NK-92 treated with Interleukin-12 subunit alpha and Interleukin-12 subunit beta, amount 100 ng/mL, for 24 hours (cell line): ENCODE results near the gene HIC2.
"Not testable (repeated sequence)": the region's sequence is repeated elsewhere in the genome, so short reads cannot be mapped to it uniquely, and the experiment has no call there.

ENCODE experiments used
- DNase-seq: peaks from one replicate; lab custom pipeline; 2025; lab: John Stamatoyannopoulos, UW

The HIC2 gene

DNA sequence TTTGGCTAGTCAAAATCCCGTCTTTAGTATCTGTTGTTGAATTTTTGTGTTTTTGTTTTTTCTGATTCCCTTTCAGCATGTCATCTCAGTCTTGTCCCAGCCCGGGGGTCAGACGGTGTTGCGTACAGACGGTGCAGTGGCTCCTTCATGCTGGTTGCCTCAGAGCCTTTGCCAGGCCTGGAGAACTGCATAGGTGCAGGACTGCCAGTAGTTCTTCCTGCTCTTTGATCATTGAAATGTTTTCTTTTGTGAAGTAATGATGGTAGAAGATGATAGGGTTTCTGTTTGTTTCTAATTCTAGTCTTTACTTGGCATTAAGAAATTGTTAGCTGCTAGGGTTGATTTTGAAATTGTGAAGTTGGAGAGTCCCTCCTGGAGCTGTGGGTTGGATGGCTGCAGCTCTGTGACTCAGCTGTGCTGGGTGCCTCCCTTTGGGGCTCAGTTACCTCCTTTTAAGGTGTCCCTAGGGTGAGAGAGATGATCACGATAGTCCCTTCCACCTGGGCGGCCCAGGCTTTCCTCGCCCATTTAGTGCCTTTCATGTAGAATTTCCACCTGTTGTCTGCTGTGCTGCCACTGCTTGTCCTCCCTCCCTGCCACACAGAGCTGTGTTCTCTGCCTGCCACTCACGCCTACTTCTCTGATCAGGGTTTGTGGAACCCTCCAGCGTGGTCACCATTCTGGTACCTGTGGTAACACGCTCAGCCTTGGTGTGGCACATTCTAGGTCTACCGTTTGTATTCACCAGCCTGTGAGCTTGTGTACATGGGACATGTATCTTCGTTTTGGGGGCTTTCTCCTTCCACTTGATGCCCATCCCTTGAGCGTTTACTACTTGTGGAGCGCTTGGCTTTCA lies 17.4 kb downstream of the HIC2 start:
- DNase-seq = not testable (repeated sequence)

DNA sequence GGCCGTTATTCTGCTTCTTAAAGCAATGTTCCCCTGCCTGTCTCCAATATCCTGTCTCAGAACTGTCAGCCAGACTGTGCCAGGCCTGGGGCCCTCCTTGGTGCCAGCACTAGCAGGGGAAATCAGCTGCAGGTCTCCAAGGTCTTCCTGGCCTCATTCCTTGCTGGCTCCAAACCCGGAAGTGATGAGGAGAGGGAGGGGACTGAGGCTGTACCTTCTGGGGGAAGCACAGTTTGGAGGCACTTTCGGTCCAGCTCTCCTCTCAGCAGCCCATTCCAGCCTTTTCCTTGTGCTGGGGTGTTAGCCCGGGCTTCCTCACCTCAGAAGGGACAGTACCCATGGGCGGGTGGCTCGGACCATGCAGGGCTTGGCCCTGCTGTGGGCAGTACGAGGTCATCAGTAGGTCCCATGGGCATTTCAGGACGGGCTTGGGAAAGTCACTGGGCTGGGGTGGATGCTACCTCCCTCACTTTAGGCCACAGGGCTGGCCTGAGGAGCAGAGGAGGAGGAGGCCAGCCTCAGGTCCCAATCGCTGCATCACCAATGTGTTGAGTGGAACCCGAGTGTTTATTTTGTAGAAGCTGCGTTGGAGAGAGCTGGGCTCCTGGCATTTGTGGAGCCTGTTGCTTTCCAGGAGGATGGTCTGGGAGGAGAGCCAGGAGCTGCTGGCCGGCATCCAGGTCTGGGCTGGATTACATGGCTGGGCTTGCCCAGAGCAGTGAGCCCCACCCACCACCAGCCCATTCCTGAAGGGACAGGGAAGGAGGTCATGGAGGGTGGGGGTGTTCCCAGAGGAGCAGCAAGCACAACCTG lies 19.0 kb downstream of the HIC2 start:
- not testable (repeated sequence) for DNase-seq

GRCh38 chr22:21438013-21438412 lies 20.8 kb downstream of the HIC2 start:
- DNase-seq = not testable (repeated sequence)

- DNase-seq = not testable (repeated sequence)
Observed at GRCh38 chr22:21440018-21440636, 23.0 kb downstream of the HIC2 start.

DNA sequence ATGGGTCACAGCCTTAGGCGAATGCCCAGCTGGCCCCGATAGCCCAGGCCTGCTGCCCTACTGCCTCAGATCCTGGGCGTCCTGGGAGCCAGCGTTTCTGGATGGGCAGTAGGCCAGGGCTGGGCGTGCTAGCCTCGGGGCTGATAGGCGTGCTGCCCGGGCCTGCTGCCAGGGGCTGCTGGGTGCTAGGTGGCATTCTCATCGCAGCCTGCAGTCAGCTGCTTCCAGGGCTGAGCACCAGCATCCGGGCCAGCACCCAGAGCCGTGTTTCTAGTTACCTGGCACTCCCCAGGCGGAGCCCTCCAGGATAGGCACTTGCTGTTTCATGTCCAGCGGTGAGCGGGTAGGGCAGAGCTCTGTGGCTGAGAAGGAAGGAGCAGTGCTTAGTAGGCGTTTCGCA lies 23.5 kb downstream of the HIC2 start:
- not testable (repeated sequence) for DNase-seq

DNA sequence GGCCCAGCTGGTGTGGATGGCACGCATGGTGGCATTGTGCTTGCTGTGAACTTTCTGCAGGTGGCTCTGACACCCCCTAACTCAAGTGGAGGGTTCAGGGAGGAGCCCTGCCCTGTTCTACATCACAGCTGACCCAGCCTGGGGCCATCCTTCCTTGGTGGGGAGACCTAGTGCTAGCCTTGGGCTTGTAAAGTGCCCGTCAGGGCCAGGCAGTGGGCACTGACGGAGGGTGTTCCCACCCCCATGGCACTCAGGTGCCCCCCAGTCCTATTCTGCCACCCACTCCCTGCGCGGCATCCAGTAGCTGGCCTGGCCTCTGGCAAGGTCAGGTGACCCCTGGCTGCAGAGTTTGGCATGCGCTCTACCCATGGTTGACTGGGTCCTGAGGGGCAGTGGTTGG lies 24.0 kb downstream of the HIC2 start:
- not testable (repeated sequence) for DNase-seq

DNA sequence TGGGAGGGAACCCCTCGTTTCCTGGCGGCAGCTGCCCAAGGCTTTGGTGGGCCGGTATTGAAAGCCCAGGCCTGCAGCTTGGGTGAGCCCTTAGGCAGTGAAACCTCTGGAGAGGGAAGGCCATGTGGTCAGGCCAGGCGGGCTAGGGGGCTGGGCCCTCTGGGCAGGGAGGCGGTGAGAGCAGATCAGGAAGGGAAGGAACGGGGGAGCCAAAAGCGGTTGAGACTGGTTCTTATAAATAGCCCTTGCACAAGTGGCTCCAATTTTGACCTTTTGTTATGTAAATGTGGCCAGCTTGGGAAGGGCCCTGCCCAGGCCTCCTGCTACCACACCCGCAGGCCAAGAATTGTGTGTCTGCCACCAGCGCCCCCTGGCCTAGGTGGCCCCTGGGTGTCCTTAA lies 25.0 kb downstream of the HIC2 start:
- DNase-seq = not testable (repeated sequence)

DNA sequence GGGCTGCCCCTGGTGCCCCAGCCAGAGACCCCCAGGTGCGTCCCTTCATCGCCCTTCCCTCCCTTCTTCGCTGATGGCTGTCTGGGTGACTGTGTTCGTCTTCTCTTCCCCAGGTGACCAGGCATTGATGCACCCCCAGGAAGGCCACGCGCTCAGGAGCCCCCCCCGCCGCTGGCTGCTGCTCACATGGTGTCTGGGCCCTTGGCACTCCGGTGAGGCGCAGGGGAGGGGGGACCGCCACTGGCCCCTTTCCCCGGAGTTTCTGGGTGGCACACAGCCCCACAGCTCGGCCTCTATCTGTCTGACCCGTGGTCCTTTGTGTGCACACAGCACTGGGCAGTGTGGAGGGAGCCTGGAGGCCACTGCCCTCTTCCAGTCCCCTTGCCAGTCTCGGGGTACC lies 25.5 kb downstream of the HIC2 start:
- not testable (repeated sequence) for DNase-seq

DNA sequence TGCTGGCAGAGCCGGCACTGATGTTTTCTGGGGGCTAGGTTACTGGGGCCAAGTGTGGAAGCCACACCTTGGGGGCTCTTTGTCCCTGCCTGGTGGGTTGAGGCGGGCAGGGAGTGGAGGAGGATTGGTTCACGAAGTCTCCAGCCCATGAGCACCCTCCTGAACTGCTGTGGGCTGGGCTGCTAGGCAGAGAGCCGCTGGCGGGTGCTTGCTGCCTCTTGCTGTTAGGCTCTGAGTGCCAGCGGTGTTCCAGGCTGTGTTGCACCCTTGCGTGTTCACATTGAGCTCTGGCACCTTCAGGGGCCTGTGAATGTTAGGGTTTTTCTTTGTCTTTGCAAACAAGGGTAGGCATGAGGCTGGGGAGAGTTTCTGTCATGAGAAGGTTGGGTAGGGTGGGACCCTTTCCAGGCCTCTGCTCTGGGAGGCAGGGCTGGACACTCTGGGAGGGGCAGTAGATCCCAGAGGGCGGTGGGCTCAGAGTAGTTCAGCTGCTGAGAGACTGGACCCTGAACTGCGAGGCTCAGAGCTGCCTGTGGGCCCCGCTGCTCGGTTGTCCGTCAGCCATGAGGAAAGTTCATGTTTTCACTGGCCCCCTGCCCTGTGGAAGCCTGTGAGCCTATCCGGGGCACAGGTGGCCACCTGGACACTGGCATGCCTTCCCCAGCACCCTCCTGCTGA lies 26.0 kb downstream of the HIC2 start:
- DNase-seq = no peak

DNA sequence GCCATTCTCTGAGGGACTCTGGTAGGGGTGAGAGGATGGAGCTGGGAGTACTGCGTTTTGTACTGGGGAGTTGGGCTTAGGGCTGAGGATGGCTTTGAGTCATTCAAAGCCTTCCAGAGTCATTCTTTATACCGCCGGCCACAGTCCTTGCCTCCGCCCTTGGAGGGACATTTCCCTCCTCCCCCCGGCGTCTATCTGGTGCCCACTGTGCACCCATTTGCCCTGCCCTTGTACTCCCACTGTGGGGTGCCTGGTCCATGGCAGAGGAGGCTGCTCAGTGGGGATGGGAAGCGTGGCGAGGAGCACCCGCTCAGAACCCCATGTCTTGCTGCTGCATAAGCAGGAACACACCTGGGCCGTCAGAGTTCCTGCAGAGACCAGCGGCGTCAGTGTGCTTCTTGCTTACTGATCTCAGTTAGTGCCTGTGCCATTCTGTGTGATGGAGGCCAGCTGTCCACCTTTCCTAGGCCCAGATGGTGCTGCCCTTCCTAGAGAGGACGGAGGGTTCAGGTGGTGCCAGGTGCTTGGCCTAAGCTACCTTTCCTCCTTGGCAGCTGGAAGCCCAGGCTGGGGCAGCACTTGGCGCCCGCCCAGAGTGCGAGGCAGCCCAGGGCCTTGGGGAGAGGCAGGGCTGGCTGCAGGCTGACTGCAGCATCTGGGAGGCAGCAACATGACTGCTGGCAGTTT lies 26.7 kb downstream of the HIC2 start:
- DNase-seq = no peak

GRCh38 chr22:21444701-21445436 lies 27.7 kb downstream of the HIC2 start:
- DNase-seq = no peak

GRCh38 chr22:21445437-21446127 lies 28.4 kb downstream of the HIC2 start:
- DNase-seq = no peak

- DNase-seq = no peak
Observed at GRCh38 chr22:21446128-21446826, 29.1 kb downstream of the HIC2 start.

GRCh38 chr22:21446827-21447690 lies 29.9 kb downstream of the HIC2 start:
- DNase-seq = no peak

- no peak for DNase-seq
Observed at GRCh38 chr22:21447694-21448402, 30.7 kb downstream of the HIC2 start.

DNA sequence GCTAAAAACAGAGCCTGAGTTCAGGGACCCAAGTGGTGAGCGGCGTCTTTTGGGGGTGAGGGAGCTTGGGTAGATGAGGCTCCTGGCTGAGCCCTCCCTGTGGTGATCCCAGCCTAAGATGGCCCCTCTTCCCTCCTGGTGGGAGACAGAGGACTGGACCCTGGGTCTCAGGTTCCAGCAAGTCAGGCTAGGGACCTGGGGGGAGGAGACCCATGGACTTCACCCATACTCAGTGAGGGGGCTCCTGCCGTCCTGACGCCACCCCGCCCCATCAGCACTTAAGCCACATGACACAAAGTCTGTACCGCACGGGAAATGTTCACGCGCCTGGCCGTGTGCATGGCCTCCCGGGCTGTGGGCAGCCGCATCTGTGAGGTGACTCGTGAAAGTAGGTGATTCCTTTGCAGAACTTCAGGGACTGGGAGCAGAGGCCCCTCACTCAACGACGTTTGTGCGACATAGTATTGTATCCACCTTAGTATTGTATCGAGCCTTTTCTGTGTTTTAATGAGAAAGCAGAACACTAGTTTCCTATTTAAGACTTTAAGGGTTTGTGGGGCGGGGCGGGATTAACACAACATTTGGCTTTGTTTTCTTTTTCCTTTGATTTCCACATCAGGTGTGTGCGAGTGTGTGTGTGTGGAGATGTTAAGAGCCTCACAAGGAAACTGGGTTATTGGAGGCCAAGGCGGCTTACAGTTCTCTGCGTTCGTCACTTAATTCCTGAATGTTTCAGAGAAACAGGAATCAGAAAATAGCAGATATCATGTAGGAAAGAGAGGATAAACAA lies 31.7 kb downstream of the HIC2 start:
- no peak for DNase-seq
